OCI-LY1 (cell line): ENCODE measurements around the gene TULP4.
"Not testable (repeated sequence)": the region's sequence is repeated elsewhere in the genome, so short reads cannot be mapped to it uniquely, and the experiment has no call there.

Source experiments
- H2AFZ ChIP-seq: fragments of 200-600 bp; sonication (generic), shearing (Covaris generic); 2 replicates; pipeline ENCODE4 v1.6.0; 2014; ENCODE audit warnings: antibody characterized with exemption, mild to moderate bottlenecking, low read length
- H3F3A ChIP-seq: fragments of 200-600 bp; sonication (generic), shearing (Covaris generic); 2 replicates; pipeline ENCODE4 v1.6.0; 2014; ENCODE audit warnings: mild to moderate bottlenecking, antibody characterized with exemption, low read length, moderate library complexity; ENCODE audit not compliant: insufficient read depth
- H3K27ac ChIP-seq: fragments of 200-600 bp; sonication (generic); 2 replicates; pipeline ENCODE4 v1.5.1; 2014; ENCODE audit warnings: low read length, mixed run types, mild to moderate bottlenecking, low read depth; ENCODE audit not compliant: poor library complexity, severe bottlenecking
- H3K27me3 ChIP-seq: fragments of 200-600 bp; sonication (generic); 2 replicates; pipeline ENCODE4 v1.6.0; 2014; ENCODE audit warnings: antibody characterized with exemption, mild to moderate bottlenecking, low read length, moderate library complexity; ENCODE audit not compliant: insufficient read depth
- H3K36me3 ChIP-seq: fragments of 200-600 bp; sonication (generic); 2 replicates; pipeline ENCODE4 v1.6.1; 2014; ENCODE audit warnings: mild to moderate bottlenecking, antibody characterized with exemption, low read length, moderate library complexity, mixed read lengths; ENCODE audit not compliant: insufficient read depth
- H3K4me1 ChIP-seq: fragments of 200-600 bp; sonication (generic); 2 replicates; pipeline ENCODE4 v1.5.1; 2014; ENCODE audit warnings: mild to moderate bottlenecking, low read length, moderate library complexity; ENCODE audit not compliant: insufficient read depth, severe bottlenecking
- H3K4me2 ChIP-seq: fragments of 200-600 bp; sonication (generic), shearing (Covaris generic); 2 replicates; pipeline ENCODE4 v1.6.1; 2014; ENCODE audit warnings: low read length
- H3K4me3 ChIP-seq: fragments of 200-600 bp; sonication (generic); 2 replicates; pipeline ENCODE4 v1.5.1; 2014; ENCODE audit warnings: low read length, low read depth, mild to moderate bottlenecking, mixed read lengths; ENCODE audit not compliant: poor library complexity, severe bottlenecking
- H3K79me2 ChIP-seq: fragments of 200-600 bp; shearing (Covaris generic); 2 replicates; pipeline ENCODE4 v1.6.1; 2016; ENCODE audit warnings: mixed run types, low read length, mixed read lengths; ENCODE audit not compliant: insufficient read depth
- H3K9ac ChIP-seq: fragments of 200-600 bp; sonication (generic), shearing (Covaris generic); 2 replicates; pipeline ENCODE4 v1.6.1; 2014; ENCODE audit warnings: mild to moderate bottlenecking, low read length, mixed read lengths
- H3K9me2 ChIP-seq: fragments of 200-600 bp; sonication (generic), shearing (Covaris generic); 2 replicates; pipeline ENCODE4 v1.6.1; 2014; ENCODE audit warnings: low read depth, mild to moderate bottlenecking, low read length, mixed read lengths
- H3K9me3 ChIP-seq: fragments of 200-600 bp; shearing (Covaris generic); 2 replicates; pipeline ENCODE4 v1.6.1; 2014; ENCODE audit warnings: low read length, mixed read lengths
- H4K20me1 ChIP-seq: fragments of 200-600 bp; sonication (generic), shearing (Covaris generic); 2 replicates; pipeline ENCODE4 v1.6.0; 2016; ENCODE audit warnings: mild to moderate bottlenecking, low read length; ENCODE audit not compliant: insufficient read depth
- CTCF ChIP-seq: fragments of 200-600 bp; sonication (generic), shearing (Covaris generic); IDR thresholded peaks from 2 replicates; pipeline ENCODE4 v1.5.1; 2017; ENCODE audit warnings: mild to moderate bottlenecking, antibody characterized with exemption, low read length, moderate library complexity, mixed read lengths
- EZH2 ChIP-seq: fragments of 200-600 bp; sonication (generic), shearing (Covaris generic); IDR thresholded peaks from 2 replicates; pipeline ENCODE4 v1.8.0; 2017; ENCODE audit warnings: borderline replicate concordance, mixed run types, mild to moderate bottlenecking, antibody characterized with exemption, low read length, moderate library complexity, mixed read lengths

The TULP4 gene

GRCh38 chr6:158399040-158399700, 86.9 kb downstream of the TULP4 start:
- H3K9ac ChIP-seq = no peak overlapping the region
- H3K79me2 ChIP-seq = peaks cover 17% of the 10 kb centered on the region; the same call in 1 of the 2 replicates
- peaks cover 27% of the 10 kb centered on the region for H3K4me1 ChIP-seq
- H2AFZ ChIP-seq = no peak overlapping the region
- peaks cover 8% of the 10 kb centered on the region; the same call in 1 of the 2 replicates for H3K36me3 ChIP-seq
- H4K20me1 ChIP-seq = no peaks in the 10 kb centered on the region
- peak overlapping the region; percentile 57 for H3K27ac ChIP-seq
- H3K4me2 ChIP-seq = no peak overlapping the region
- TF ChIP-seq EZH2 (no peak), CTCF (no peak)
- H3K4me3 ChIP-seq = no peak overlapping the region
- no peaks in the 10 kb centered on the region for H3K9me3 ChIP-seq
- no peaks in the 10 kb centered on the region for H3K27me3 ChIP-seq
- no peaks in the 10 kb centered on the region for H3F3A ChIP-seq
- no peaks in the 10 kb centered on the region for H3K9me2 ChIP-seq

GRCh38 chr6:158402184-158402583, 89.9 kb downstream of the TULP4 start:
- no peak overlapping the region for H2AFZ ChIP-seq
- H3K27ac ChIP-seq = no peak overlapping the region
- TF ChIP-seq CTCF (no peak), EZH2 (no peak)
- no peaks in the 10 kb centered on the region for H3F3A ChIP-seq
- H3K27me3 ChIP-seq = no peaks in the 10 kb centered on the region
- no peak overlapping the region for H3K4me2 ChIP-seq
- H3K9me3 ChIP-seq = no peaks in the 10 kb centered on the region
- peaks cover 8% of the 10 kb centered on the region; the same call in 1 of the 2 replicates for H3K79me2 ChIP-seq
- no peak overlapping the region for H3K9ac ChIP-seq
- H4K20me1 ChIP-seq = no peaks in the 10 kb centered on the region
- H3K4me3 ChIP-seq = no peak overlapping the region
- H3K4me1 ChIP-seq = peaks cover 21% of the 10 kb centered on the region
- H3K9me2 ChIP-seq = no peaks in the 10 kb centered on the region
- peaks cover 7% of the 10 kb centered on the region; the same call in 1 of the 2 replicates for H3K36me3 ChIP-seq

DNA sequence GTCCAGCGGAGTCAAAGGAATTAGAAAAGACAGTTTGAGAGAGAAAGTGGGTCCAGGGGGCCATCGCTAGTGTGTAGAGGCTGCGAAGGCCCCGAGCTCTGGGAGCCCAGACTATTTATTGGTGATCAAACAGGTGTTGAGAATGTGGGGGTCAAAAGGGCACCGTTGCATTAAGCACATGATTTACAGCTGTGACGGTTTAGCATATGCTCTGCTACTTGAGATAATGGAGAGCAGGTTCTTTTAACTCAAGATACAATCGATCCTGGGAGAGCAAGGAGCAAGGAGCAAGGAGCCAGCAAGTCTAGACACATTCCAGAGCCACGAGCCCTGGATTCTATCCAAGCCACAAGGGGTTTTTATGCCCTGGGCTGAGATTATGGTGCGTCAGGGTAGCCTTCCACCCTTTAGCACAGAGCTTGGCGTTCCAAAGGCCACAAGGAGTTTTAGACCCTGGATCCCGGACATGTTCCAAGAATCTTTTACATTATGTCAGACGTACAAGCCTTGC, 93.1 kb downstream of the TULP4 start:
- not testable (repeated sequence) for H3K9ac ChIP-seq, H3K9me3 ChIP-seq, H3K4me1 ChIP-seq, H3K79me2 ChIP-seq, H3K4me2 ChIP-seq, H3K27ac ChIP-seq, H4K20me1 ChIP-seq, H3K4me3 ChIP-seq, H3K9me2 ChIP-seq, H2AFZ ChIP-seq, H3F3A ChIP-seq, H3K36me3 ChIP-seq, H3K27me3 ChIP-seq

DNA sequence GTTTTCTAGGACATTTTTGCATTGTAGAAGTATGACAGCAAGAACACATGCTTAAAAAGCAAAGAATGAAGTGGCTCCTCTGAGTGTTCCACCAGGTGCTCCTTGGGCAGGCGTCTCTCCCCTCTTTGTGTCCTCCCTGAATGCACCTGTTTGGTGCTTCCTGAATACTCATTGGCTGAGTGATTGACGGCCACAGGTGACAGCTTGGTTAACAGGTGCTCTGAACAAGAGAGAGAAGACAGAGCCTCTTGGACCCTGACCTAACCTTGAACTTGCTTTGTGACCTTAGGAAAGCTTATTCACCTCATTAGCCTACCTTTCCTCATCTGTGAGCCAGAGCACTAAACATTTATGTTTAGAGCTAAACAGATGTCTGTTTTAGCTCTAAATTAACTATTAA, 93.7 kb downstream of the TULP4 start:
- no peak overlapping the region for H3K4me2 ChIP-seq
- no peaks in the 10 kb centered on the region for H3K4me1 ChIP-seq
- no peaks in the 10 kb centered on the region for H3K9me3 ChIP-seq
- peaks cover 10% of the 10 kb centered on the region for H3K79me2 ChIP-seq
- no peak overlapping the region for H2AFZ ChIP-seq
- H3K36me3 ChIP-seq = no peaks in the 10 kb centered on the region
- H3K27me3 ChIP-seq = no peaks in the 10 kb centered on the region
- H3K9me2 ChIP-seq = no peaks in the 10 kb centered on the region
- H3F3A ChIP-seq = no peaks in the 10 kb centered on the region
- H3K4me3 ChIP-seq = no peak overlapping the region
- no peaks in the 10 kb centered on the region for H4K20me1 ChIP-seq
- no peak for TF ChIP-seq EZH2
- TF ChIP-seq CTCF = no peak
- H3K27ac ChIP-seq = no peak overlapping the region
- no peak overlapping the region for H3K9ac ChIP-seq
